Dedifferentiated amniotic fluid mesenchymal stem cell (primary cell): ENCODE measurements around the gene PSMG4.

Experiments
- DNase-seq: peaks from one replicate; pipeline ENCODE4 v3.0.0-alpha.2; 2016; ENCODE audit errors: extremely low spot score

PSMG4 gene

GRCh38 chr6:3290149-3290930 lies 31.6 kb downstream of the PSMG4 start:
- DNase-seq = no peak

GRCh38 chr6:3290931-3291211 lies 32.1 kb downstream of the PSMG4 start:
- no peak for DNase-seq

DNA sequence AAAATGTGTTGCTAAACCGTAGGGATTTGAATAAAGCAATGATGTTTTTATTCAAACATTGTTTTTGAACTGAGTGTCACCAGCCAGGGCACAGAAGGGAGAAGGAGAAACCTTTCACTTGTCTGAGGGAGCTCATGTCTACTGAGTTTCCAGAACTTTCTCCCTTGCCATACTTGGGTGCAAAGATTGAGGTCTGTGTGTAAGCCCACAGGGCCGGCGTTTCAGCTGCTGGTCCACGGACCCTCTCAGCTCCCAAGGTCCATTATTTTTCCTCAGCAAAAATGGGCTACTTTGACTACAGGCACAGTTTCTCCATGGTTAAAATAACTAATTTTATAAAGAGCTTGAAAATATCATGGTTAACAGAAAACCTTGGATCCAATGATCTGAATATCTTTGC lies 32.6 kb downstream of the PSMG4 start:
- DNase-seq = no peak

DNA sequence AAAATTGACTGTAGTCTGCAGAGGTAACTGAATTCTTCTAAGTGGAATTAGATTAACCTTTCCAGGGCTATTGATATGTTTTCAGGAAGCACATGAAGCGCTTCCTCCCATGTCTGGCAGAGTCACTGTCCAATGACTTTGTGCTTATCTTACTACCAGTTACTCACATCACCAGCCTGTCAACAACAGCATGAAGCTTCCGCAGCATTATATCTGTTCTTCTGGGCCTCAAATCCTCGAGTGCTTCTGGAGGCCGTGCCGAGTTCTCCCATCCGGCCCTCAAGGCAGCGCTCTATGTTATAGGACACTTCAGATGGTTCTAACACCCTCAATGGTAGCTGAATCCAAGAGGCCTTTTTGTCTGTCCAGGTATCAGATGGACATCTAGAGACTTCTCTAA lies 33.2 kb downstream of the PSMG4 start:
- no peak for DNase-seq

- no peak for DNase-seq
Observed at GRCh38 chr6:3292431-3293197, 33.9 kb downstream of the PSMG4 start.

DNA sequence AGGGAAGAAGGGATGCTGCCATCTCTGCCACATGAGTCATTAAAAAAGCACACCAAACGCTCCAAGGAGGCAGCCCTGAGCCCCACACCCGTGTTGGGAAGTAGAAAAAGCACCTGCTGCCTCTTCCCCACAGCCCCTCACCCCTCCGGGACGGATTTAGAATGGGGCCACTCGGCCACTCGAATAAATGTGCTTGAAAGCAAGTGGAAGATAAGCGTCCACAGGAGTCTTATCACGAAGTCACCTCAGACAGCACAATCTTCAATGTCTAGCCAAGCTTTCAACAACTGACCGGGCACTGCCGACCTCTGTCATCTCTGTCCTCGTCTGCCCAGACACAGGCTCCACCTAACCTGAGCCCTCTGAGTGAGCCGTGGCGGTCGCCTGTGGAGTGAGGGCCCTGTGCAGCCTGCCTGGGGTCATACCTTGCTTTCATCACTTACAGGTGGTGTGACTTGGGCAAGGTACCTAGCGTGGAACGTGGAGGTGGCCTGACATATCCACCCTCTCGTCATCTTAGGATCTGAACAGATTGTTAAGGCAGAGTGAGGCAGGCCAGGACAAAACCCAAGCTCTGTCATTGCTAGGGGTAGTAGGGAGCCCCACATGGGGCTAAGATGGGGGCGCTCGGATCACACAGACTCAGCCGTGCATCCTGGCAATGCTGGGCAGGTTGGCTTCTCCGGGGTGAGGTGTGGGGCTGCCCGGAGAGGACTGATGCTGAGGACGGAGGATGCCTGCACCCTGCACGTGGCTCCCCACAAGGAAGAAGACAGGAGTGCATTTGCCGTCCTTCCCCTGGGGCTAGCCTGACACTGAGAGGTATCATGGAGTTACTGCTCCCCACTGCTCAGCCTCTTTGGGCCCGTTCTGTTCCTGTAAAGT lies 34.8 kb downstream of the PSMG4 start:
- DNase-seq = no peak

- DNase-seq = no peak
Observed at GRCh38 chr6:3294396-3294795, 35.6 kb downstream of the PSMG4 start.

DNA sequence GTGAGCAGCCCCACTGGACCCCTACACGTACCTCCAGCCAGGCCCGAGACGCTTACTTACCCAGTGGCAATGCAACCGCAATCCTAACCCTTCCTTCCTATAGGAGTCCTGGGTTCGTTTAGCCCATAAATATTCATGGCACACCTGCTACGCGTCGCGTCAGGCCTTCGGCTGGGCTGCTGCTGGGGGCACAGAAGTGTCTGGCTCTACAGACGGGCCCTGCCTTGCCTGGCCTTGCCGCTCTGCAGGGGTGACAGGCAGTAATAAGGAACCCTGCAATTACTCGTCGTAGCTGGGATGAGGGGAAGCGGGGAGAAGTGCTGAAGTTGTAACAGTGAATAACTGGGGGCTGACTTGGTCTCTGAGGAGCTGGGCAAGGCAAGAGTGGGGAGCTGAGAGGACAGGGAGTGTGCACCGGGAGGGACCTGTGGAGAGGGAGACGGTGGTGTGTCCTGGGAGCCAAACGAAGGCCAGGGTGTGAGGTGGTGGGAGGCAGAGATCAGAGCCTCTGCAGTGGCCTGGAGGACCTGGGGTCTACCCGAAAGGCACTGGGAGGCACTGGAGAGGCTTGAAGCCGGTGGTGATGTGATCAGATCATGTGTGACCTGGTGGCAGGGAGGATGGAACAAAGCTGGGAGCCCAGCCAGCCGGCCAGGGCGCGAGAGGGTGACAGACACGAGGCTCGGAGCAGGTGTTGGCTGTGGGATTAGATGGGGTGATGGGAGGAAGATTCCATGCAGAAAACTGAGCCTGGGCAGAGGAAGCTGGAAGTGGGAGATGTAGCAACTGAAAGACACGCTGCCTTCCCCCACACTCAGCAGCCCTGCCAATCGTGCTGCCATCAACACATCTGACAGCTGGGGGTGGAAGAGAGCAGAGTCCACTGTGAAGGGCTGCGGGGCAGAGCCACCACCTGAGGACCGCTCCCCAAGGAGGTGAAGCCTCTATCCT lies 36.4 kb downstream of the PSMG4 start:
- DNase-seq = no peak

- no peak for DNase-seq
Observed at GRCh38 chr6:3296078-3296477, 37.3 kb downstream of the PSMG4 start.

GRCh38 chr6:3296537-3296936 lies 37.8 kb downstream of the PSMG4 start:
- DNase-seq = no peak

GRCh38 chr6:3297006-3297405 lies 38.3 kb downstream of the PSMG4 start:
- no peak for DNase-seq

- DNase-seq = no peak
Observed at GRCh38 chr6:3297909-3298308, 39.2 kb downstream of the PSMG4 start.

GRCh38 chr6:3299221-3299620 lies 40.5 kb downstream of the PSMG4 start:
- no peak for DNase-seq

GRCh38 chr6:3301506-3301905 lies 42.8 kb downstream of the PSMG4 start:
- no peak for DNase-seq

GRCh38 chr6:3303795-3304411 lies 45.2 kb downstream of the PSMG4 start:
- DNase-seq = no peak

GRCh38 chr6:3304500-3305215 lies 45.9 kb downstream of the PSMG4 start:
- DNase-seq = no peak

DNA sequence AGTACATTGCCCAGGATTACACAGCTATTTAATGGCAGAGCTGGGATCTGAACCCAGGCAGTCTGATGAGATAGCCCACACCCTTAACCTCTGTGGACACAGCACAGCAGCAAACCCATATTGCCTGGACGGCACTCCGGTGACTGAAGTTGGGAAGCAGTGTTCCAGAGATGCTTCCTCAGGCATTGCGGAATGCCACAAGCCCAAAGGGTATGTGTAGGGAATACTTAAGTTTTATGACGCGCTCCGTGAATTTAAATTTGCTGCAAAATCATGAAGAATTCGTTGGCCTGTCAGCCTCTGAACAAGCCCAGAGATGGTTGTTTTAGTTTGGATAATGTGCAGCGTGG lies 46.4 kb downstream of the PSMG4 start:
- DNase-seq = no peak

DNA sequence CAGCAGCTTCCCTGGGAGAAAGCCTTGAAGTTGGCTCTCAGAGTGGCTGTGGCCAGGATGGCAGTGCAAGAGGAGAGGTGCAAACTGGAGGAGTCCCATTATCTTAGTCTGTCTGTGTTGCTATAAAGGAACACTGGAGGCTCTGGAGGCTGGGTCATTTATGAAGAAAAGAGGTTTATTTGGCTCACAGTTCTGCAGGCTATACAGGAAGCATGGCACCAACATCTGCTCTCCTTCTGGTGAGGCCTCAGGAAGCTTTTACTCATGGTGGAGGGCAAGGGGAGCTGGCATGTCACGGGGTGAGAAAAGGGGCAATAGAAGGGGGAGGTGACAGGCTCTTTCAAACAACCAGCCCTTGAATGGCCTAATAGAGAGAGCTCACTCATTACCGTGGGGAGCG lies 47.1 kb downstream of the PSMG4 start:
- DNase-seq = no peak

DNA sequence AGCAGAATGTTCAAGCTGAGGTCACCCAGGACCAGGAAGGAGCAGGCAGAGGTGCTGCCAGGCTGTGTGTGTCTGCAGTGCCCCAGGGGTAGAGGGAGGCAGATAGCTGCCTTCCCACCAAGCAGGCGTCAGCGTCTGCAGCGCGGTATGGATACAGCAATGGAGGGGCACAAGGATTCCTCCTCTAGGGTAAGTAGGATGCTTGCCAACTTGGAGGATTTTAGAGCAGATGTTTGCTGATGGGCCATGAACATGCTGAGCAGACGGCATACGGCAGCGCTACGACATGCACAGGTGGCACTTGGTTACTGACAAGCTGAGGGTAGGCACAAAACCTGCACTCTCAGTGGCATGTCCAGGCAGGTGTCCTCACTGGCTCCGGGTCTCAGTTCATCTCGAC lies 48.1 kb downstream of the PSMG4 start:
- DNase-seq = no peak

- DNase-seq = no peak
Observed at GRCh38 chr6:3307436-3307835, 48.7 kb downstream of the PSMG4 start.
